NCI-H146 (cell line): ENCODE results near the gene MCIDAS.

Experiments
- DNase-seq: peaks from one replicate; lab custom pipeline; 2025; lab: John Stamatoyannopoulos, UW

Gene MCIDAS

GRCh38 chr5:55226934-55227663, at the start of gene MCIDAS:
Gene MCIDAS, minus strand, starts transcription at chr5:55227315. Its CDS starts 177 bp downstream, at chr5:55227138.
- DNase-seq: peak; percentile 74

GRCh38 chr5:55276771-55277170, 49.7 kb upstream of the MCIDAS start:
- DNase-seq: no peak

- no peak for DNase-seq
These were observed 31.2 kb upstream of the MCIDAS start for GRCh38 chr5:55258339-55258738.

DNA sequence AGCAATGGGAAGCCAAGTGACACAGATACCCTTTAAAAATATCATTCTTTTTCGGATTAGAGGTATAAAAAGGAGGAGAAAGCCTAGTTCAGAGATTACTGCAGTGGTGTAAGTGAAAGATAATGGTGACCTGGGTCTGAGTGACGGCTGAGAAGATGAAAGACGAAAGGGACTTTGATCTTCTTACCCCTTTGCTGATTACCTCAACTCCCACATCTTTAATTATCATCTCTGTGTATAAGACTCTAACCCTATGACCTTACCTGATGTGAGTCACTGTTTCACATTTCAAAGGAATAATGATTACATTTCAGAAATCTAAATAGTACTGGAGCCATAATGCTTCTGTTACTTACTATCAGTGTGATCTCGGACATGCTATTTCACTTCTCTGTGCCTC, 27.7 kb upstream of the MCIDAS start:
- no peak for DNase-seq

DNA sequence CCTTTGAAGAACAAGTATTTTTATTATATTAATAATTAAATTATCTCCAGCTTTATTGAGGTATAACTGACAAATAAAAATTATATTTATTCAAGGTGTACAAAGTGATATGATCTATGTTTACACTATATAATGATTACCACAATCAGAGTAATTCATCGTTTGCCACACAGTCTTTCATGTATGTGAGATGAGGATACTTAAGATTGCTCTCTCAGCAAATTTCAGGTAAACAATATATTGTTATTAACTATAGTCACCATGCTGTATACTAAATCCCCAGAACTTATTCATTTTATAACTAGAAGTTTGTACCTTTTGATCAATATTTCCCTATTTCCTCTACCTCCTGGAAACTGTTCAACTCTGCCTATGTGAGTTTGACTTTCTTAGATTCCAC, 22.9 kb upstream of the MCIDAS start:
- DNase-seq: no peak

- no peak for DNase-seq
These were observed 14.6 kb upstream of the MCIDAS start for GRCh38 chr5:55241746-55242145.

DNA sequence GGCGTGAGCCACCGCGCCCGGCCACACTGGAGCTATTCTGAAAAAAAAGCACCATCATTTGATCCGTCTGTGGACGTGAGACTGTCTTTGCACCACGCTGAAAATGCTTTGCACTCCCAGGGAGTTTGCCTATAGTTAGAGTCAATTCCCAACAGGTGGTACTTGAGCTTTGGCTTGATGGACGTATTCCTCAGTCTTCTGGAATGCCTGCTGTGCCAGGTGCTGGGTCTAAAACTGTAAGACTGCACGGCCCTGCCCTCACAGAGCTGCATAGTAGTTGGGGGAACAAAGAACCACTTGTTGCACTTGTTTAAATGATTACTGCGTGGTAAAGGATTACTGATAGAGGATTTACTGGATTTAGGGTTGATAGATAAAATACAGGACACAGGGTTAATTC, 9.7 kb upstream of the MCIDAS start:
- DNase-seq: no peak

GRCh38 chr5:55234121-55234700, 7.1 kb upstream of the MCIDAS start:
- DNase-seq: peak; percentile 47

- DNase-seq: peak; percentile 92
These were observed 6.1 kb upstream of the MCIDAS start, which contains the start of gene CCNO for GRCh38 chr5:55232985-55233928. Gene CCNO, minus strand, starts transcription at chr5:55233608. Its CDS starts 85 bp downstream, at chr5:55233523.

DNA sequence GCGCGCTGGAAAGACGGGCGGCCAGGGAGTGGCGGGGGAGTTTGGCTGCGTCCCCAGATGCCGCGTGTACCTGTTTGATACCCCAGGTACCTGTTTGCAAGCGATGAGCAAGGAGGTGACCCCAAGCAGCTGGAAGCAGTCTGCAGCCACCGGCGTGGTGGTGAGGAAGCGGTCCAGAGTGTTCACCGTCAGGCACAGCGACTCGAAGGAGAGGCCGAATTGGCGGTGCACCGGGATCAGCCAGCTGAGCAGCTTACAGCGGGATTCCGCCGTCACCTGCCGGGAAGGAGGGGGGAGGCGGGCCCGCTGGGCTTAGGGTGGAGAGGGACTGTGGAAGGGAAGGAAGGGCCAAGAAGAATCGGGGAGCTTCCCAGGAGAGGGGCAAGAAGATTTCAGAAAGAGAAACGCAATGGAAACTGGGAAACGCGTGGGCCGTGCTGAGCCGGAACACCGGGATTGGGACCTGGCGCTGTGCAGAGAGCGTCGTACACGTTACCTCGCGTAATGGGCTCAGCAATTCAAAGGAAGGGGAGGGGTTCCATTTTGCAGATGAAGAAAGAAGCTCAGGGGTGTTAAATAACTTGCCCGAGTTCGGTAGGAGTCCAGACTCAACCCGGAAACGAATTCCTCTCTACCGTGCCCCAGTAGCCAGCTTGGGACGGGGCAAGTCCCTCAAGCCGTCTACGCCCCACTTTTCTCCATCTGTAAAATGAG, 5.3 kb upstream of the MCIDAS start:
- peak; percentile 64 for DNase-seq

DNA sequence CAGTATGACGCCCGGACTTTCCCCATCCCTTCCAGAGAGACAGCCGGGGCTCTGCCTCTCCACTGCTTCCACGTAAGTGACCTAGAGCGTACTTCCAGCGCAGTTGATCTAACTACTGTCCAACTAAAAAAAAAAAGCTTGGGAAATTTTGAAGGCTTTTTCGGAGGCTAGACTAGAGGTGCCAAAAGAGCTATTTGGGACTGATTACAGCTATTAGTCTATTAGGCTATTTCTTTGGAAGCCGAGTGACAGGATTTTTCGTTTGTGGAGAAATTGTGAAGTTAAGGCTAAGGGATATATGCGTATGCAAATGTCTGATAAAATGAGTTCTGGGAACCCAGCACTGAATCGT, 4.8 kb upstream of the MCIDAS start:
- DNase-seq: no peak

DNA sequence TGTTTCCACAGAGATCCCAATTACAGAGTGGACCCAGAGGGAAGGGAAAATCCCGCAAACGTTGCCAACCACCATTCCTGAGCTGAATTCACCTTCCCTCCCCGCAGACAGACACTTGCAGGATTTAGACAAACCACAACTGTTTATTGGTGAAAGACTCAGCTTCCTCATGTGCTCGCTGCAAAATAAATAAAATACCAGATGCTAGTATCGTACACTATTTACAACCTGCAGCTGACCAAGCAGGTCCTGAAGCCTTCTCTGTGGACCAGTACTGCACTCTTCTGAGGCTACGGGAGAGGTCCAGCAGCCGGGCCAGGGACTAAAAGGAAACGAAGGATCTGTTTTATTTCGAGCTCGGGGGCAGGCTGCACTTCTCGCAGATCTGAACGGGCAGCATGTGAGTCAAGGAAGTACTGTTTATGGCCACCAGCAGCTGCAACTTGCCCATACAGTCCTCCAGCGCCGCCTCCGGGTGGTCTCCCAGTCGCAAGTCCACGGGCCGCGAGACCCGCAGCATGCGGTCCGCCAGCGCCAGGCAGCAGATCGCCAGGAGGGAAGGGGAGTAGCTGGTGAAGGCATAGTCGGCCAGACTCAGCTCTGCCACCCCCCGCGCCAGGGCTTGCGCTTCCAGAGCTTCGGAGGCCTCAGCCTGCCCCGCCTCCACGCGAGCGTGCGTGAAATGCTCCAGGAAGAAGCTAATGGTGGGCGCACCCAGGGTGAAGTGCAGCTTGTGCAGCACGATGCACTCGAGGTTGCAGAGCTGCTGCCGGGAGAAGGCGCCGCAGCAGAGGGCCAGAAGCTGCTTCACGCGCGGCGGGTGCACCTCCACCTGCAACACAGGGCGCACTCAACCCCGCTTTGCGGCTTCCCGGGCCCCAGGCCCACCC, 4.2 kb upstream of the MCIDAS start:
- no peak for DNase-seq

- DNase-seq: no peak
These were observed 3.0 kb upstream of the MCIDAS start for GRCh38 chr5:55230086-55230629.

DNA sequence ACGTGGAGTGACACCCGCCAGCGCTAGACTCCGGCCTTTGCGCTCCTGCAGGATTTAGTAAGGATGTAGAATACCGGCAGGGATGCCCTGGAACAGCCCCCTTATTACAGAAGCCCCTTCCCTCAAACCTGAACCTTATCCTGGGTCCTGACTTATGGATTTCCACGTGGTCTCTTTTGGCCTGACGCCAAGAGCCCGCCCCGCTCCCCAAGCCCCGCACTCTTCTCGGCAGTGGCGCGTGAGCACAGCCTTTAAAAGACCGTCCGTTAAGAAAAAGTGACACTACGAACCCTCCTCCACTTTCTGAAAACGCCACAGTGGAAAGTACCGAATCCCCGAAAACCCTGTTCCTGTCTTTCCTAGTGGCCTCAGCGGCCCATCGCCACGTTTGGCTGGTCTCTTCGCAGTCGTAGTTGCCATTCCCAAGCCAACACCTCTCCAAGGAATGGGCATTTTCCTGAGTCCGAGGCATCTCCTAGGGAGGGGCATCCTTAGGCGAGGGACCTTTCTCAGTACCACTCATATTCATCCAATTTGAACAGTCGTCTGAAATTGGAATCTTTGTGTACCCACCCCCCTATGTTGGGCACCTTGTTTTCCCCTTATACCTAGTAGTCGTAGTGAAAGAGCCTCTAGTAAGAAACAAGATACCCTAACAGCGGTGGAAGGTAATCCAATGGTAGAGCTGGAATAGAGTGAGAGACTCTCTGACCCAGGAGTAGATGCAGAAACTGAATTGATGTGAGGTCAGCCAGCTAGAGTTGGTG, 732 bp upstream of the MCIDAS start:
- DNase-seq: no peak

GRCh38 chr5:55226027-55226933, 835 bp downstream of the MCIDAS start:
- DNase-seq: peak; percentile 89

DNA sequence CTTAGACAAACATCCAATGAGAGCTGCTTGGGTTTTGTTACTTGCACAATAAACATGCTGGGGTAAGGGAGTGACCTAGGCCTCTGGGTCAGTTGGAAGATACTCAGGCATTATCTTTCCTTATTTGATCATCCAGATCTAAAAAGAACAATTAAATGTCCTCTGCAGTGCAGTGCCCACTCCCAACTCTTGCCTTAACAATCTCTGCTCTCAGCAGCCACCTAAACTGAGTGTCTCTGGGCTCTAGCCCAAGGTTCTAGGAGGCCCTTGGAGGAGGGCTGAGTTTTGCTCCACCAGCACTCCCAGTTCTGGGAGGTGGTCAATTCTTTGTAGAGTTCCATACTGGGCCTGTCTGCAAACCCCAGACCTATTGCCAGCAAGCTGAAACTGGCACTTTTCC, 1.8 kb downstream of the MCIDAS start:
- no peak for DNase-seq

DNA sequence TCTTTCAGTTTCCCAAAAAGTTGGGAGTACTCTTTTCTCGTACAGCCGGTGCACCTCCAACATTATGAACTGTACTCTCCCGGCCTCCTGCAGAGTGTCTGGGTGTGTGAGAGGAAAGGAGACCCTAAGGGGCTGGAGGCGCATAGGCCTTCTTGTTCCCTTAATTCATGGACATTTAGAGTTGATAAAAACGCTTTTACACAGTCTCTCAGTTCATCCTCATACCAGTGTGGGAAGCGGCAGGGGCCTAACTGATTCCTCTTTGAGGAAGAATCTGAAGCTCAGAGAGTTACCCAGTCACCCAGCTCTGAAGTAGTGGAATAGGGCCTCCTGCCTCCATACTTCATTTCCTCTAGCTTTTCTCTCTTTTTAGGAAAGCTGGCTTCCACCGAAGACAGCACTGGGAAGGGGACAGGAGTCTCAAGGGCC, 3.3 kb downstream of the MCIDAS start:
- DNase-seq: no peak

GRCh38 chr5:55222985-55223811, 3.9 kb downstream of the MCIDAS start:
- no peak for DNase-seq
